Stimulated activated CD8-positive, alpha-beta memory T cell treated with anti-CD3 and anti-CD28 coated beads, Interleukin-2, amount 100 ng/mL, for 48 hours (primary cell): ENCODE data around the gene ERBB2.
A peak's percentile ranks its signal among the peaks of the same experiment; 100 is the strongest.
"Not testable (repeated sequence)": the region's sequence is repeated elsewhere in the genome, so short reads cannot be mapped to it uniquely, and the experiment has no call there.

ENCODE experiments used
- DNase-seq, 2 donors: peaks; one replicate each; pipeline ENCODE4 v3.0.0-alpha.2; 2020; ENCODE audit warnings: low read depth in 2 of 2

The ERBB2 gene

DNA sequence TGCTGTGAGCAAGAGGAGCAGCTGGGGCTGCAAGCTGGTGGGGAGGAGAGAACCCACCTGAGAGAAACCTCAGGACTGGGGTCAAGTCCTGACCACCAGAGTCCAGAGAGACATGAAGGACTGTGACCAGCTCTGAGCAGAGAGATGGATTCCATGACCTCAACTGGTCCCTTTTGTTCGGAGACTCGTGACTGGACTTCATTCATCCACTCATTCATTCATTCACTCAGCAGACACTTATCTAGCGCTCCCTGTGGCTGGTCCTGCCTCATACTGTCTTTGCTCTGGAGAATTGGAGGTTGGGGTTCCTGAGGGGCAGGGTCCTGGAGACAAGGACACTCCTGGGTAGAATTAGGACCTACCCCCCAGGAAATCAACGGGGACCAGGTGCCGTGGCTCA is 4.0 kb downstream of the ERBB2 start:
- DNase-seq: no peak

DNA sequence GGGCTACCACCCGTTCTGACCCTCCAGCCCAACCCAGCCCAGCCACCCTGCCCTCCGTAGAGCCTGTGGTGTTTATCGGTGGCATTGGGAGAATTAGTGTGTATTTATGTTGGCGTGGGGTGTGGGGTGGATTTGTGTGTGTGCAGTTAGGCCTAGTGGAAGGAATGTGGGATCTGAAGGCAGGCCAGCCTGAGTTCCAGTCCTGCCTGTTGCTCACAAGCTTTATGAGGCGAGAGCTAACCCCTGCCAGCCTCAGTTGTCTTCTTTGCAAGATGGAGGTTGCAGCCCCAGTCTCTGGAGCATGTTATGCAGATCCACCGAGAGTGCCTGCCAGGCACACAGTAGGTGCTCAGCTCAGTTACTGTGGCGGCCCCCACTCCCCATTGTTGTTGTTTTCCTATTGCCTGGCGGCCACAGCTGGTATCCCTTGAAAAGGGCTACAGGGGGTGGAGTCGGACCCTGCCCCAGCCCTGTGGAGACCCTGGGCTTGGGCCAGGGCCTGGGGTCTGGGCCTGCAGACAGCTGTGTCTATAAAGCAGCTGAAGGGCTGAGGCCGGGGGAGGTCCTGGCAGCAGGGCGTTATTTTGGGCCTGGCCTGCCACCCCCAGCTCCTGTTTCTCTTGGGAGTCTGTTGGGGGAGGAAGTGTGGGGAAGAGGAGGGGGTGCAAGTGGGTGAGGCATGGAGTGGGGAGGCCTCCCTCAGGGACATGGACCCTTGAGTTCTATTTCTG is 5.1 kb downstream of the ERBB2 start:
- no peak for DNase-seq

DNA sequence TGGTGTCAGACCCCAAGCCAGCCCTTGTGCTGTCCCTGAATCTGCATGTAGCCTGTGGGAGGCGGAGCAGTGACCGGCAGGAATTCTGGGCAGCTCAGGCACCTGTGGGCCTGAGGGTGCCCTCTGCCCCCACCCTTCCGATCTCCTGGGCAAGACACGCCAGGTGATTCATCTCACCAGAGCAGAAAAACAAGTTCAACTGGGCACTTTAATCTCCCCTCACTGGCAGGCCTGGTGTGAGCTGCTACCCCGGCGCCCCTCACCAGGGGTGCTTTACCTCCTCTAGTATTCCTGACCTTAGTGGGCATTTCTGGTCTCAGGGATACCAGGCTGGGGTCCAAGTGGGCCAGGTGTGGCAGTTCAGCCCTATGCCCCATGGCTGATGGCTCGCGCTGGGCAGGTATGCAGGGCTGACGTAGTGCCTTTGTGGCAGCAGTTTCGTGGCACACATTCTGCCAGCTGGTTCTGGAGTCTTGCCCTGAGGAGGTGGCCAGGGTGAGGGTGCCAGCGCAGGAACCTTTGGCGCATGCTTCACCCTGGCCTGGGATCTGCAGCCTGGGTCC is 6.0 kb downstream of the ERBB2 start:
- DNase-seq: no peak

DNA sequence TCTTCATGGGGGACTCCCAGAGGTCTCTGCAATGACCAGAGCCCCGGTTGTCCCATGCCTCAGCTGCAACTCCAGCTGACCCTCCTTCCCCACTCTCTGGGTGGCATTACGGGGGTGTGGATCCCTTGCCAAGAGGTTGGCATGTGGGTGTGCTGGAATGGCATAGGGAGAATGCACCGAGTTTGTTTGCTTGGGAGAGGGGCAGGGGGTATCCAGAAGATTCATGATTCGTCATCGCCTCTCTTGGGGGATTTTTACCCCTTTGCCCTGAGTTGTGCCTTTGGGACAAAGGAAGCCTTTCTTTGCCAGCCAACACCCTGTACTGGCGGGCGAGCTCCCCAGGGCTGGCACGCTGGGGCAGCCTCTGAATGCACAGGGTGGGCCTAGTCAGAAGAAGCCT is 6.5 kb downstream of the ERBB2 start:
- DNase-seq: no peak

DNA sequence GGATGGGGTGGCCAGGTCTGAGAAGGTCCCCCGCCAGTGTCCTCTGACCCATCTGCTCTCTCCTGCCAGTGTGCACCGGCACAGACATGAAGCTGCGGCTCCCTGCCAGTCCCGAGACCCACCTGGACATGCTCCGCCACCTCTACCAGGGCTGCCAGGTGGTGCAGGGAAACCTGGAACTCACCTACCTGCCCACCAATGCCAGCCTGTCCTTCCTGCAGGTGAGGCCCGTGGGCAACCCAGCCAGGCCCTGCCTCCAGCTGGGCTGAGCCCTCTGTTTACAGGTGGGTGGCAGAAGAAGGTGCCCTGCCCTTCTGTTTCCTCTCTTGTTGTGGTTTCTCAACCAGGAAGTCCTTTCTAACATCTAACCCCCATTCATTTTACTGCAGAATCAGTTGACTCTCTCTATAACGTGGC is 7.1 kb downstream of the ERBB2 start:
- no peak for DNase-seq

DNA sequence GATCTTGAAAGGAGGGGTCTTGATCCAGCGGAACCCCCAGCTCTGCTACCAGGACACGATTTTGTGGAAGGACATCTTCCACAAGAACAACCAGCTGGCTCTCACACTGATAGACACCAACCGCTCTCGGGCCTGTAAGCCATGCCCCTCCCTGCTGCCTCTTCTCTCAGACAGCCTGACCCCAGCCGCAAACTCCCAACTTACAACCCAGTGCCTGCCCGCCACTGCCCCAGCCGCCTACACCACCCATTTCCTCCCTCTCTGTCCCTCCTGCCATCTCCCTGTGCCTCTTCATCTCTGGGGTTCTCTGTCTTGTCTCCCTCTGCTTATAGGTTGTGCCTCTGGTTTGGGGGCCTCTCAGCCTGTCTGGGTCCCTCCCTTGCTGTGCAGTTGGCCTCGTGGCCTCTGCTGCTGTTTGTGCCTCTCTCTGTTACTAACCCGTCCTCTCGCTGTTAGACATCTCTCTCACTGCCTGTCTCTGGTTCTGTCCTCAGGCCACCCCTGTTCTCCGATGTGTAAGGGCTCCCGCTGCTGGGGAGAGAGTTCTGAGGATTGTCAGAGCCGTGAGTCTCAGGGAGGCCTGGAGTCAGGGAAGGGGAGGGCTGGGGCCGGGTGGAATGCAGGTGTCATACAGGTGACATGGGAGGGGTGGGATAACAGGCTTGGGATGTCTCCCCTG is 9.6 kb downstream of the ERBB2 start:
- DNase-seq: no peak

DNA sequence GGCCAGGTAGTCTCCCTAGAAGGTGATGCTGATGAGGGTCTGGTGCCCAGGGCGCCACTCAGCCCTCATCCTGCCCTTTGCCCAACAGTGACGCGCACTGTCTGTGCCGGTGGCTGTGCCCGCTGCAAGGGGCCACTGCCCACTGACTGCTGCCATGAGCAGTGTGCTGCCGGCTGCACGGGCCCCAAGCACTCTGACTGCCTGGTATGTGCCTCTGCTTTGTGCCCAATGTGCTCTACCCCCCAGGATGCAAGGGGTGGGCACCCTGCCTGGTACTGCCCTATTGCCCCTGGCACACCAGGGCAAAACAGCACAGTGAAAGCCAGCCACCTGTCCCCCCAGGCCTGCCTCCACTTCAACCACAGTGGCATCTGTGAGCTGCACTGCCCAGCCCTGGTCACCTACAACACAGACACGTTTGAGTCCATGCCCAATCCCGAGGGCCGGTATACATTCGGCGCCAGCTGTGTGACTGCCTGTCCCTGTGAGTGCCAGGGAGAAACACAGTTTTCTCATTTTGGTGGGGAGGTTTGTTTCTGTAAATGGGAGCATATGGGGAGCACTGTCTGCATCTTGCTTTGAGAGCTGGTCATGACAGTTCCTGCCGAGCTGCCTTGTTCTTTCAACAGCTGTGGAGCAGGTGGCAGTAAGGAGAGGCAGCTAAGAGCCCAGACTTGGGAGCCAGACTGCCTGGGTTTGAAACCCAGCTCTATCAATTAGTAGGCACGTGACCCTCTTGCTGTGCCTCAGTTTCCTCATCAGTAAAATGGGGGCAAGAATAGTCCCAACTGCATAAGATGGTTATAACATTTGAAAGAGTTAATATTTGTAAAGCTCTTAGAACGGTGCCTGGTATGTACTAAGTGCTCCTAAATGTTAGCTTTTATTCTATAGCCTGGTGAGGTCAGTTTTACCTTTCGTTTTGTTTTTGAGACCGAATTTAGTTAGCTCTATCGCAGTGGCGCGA is 10.4 kb downstream of the ERBB2 start:
- DNase-seq: no peak

DNA sequence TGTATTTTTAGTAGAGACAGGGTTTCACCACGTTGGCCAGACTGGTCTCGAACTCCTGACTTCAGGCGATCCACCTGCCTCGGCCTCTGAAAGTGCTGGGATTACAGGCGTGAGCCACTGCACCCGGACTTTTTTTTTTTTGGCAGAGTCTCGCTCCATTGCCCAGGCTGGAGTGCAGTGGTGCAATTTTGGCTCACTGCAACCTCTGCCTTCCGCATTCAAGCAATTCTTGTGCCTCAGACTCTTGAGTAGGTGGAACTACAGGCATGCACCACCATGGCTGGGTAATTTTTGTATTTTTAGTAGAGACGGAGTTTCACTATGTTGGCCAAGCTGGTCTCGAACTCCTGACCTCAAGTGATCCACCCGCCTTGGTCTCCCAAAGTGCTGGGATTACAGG is 11.2 kb downstream of the ERBB2 start:
- DNase-seq: not testable (repeated sequence)

DNA sequence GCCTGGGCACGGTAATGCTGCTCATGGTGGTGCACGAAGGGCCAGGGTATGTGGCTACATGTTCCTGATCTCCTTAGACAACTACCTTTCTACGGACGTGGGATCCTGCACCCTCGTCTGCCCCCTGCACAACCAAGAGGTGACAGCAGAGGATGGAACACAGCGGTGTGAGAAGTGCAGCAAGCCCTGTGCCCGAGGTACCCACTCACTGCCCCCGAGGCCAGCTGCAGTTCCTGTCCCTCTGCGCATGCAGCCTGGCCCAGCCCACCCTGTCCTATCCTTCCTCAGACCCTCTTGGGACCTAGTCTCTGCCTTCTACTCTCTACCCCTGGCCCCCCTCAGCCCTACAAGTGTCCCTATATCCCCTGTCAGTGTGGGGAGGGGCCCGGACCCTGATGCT is 12.0 kb downstream of the ERBB2 start:
- DNase-seq: no peak

DNA sequence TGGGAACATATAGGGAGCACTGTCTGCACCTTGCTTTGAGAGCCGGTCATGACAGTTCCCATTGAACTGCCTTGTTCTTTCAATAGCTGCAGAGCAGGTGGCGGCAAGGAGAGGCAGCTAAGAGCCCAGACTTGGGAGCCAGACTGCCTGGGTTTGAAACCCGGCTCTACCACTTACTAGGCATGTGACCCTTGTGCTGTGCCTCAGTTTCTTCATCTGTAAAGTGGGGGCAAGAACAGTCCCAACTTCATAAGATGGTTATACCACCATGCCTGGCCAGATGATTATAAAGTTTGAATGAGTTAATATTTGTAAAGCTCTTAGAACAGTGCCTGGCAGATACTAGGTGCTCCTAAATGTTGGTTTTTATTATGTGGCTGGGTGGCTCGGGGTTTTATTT is 14.4 kb downstream of the ERBB2 start:
- DNase-seq: no peak

DNA sequence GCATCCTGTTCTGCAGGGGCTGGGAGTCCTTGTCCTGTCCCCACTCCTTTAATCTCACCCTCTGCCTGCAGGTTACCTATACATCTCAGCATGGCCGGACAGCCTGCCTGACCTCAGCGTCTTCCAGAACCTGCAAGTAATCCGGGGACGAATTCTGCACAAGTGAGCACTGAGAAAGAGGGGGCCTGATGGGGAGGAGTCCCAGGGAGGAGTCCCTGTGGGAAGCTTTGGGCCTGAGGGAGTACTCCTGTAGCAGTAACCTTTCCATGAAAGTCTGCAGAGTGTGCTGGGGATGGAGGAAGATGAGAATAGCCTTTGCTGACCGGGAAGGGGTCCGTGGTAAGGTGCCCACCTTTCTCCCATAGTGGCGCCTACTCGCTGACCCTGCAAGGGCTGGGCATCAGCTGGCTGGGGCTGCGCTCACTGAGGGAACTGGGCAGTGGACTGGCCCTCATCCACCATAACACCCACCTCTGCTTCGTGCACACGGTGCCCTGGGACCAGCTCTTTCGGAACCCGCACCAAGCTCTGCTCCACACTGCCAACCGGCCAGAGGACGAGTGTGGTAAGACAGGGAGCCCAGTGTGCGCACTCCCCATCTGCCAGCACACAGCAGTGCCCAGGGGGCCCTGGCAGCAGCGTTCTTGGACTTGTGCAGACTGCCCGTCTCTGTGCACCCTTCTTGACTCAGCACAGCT is 15.7 kb downstream of the ERBB2 start:
- no peak for DNase-seq

DNA sequence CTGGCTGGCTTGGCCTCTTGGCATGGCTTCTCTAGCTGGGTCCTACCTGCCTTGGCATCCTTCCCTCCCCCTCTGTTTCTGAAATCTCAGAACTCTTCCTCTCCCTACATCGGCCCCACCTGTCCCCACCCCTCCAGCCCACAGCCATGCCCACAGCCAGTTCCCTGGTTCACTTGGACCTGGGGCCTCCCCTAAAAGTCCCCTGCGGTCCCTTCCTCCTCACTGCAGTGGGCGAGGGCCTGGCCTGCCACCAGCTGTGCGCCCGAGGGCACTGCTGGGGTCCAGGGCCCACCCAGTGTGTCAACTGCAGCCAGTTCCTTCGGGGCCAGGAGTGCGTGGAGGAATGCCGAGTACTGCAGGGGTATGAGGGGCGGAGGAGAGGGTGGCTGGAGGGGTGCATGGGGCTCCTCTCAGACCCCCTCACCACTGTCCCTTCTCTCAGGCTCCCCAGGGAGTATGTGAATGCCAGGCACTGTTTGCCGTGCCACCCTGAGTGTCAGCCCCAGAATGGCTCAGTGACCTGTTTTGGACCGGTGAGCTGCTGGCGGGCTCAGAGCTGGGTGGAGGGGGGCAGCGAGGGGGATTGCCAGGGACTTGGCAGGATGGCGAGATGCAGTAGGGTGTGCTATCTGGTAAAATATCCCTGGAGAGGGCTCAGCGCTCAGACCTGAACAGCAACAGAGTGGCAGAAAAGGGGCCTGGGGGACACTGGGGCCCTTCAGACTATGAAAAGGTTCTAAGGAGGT is 16.4 kb downstream of the ERBB2 start:
- no peak for DNase-seq

DNA sequence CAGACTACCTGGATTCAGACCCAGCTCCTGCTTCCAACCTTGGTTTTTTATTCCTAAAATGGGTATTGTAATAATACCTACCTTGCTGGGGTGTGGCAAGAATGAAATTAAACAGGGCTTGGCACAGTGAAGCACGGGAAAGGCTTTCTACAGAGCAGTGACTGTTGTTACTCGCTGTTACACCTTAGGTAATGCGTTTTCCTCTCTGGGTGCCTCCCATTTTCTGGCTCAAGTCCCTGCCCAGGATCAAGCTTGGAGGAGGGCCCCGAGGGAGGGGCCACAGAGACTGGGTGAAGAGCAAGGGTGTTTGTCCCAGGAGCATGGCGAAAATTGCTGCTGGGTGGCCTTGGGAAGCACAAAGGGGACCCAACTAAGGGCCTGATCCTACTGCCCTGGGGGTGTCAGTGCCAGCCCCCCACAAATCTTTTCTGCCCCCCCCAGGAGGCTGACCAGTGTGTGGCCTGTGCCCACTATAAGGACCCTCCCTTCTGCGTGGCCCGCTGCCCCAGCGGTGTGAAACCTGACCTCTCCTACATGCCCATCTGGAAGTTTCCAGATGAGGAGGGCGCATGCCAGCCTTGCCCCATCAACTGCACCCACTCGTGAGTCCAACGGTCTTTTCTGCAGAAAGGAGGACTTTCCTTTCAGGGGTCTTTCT is 17.1 kb downstream of the ERBB2 start:
- DNase-seq: no peak

DNA sequence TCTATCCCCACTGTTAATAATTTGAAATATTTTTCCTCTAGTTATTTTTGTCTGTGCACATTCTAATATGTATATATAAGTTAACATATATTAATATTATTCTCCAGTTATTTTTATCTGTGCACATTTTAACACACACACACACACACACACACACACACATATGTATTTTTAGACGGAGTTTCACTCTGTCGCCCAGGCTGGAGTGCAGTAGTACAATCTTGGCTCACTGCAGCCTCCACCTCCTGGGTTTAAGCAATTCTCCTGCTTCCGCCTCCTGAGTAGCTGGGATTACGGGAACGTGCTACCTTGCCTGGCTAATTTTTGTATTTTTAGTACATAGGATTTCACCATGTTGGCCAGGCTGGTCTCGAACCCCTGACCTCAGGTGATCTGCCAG is 17.8 kb downstream of the ERBB2 start:
- DNase-seq: no peak

DNA sequence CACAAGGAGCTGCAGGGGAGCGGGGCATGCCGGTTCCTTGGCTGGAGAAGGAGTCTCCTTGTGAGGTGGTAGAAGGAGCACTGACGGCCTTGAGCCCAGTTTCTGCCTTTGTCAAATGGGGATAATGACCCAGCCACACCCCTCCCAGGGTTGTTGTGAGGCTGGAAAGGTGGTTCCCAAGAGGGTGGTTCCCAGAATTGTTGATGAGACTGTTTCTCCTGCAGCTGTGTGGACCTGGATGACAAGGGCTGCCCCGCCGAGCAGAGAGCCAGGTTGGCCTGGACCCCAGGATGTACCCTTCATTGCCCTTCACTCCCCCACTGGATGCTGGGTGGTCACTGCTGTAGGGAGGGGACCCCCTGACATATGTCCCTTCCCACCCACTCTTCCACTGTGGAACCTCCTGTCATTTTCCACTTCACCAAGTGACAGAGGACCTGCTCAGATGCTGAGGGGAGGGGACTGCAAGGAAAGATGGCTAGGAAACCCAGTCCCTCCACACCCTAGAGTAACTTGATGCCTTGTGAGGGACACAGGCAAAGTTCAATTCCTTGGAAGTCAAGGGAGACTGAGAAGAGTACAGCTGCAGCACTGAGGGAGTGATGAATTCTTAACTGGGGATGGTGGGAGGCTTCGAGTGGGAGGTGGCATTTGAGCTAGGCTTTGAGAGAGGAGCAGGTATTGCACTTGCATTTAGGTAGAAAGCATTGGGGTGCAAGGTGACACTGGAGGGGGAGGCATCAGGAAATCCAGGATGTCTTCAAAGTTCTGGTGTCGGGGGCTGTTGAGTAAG is 19.9 kb downstream of the ERBB2 start:
- no peak for DNase-seq

DNA sequence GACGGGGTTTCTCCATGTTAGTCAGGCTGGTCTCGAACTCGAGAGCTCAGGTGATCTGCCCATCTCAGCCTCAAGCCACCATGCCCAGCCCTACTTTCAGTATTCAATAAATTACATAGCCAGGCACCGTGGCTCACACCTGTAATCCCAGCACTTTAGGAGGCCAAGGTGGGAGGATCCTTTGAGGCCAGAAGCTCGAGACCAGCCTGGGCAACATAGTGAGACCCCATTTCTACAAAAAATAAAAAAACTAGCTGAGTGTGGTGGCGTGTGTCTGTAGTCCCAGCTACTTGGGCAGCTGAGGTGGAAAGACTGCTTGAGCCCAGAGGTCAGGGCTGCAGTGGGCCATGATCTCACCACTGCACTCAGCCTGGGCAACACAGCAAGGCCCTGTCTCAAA is 22.2 kb downstream of the ERBB2 start:
- DNase-seq: no peak

DNA sequence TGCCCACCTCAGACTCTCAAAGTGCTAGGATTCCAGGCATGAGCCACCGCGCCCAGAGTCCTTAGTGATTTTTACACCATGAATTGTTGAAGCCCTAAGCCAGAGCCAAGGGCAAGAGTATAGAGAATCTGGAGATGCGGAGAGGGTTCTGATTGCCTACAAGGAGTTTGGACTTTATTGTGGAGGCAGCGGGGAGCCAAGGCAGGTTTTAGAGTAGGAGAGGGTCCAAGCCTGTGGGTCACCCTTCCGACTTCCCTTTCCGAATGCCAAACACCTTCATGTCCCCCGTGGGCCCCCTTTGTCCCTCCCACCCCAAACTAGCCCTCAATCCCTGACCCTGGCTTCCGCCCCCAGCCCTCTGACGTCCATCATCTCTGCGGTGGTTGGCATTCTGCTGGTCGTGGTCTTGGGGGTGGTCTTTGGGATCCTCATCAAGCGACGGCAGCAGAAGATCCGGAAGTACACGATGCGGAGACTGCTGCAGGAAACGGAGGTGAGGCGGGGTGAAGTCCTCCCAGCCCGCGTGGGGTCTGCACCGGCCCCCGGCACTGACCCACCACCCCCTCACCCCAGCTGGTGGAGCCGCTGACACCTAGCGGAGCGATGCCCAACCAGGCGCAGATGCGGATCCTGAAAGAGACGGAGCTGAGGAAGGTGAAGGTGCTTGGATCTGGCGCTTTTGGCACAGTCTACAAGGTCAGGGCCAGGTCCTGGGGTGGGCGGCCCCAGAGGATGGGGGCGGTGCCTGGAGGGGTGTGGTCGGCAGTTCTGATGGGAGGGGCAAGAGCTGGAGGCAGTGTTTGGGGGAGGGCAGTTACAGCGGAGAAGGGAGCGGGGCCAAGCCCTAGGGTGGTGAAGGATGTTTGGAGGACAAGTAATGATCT is 23.3 kb downstream of the ERBB2 start:
- peak in 1 of 2 donors; percentile 26 for DNase-seq

DNA sequence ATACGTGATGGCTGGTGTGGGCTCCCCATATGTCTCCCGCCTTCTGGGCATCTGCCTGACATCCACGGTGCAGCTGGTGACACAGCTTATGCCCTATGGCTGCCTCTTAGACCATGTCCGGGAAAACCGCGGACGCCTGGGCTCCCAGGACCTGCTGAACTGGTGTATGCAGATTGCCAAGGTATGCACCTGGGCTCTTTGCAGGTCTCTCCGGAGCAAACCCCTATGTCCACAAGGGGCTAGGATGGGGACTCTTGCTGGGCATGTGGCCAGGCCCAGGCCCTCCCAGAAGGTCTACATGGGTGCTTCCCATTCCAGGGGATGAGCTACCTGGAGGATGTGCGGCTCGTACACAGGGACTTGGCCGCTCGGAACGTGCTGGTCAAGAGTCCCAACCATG is 24.9 kb downstream of the ERBB2 start:
- no peak for DNase-seq
